Activated CD8-positive, alpha-beta T cell treated with anti-CD3 and anti-CD28 coated beads for 36 hours (primary cell): ENCODE data around the gene TRIO. TPM values are rescaled to one million over a fixed set of nuclear protein-coding genes. Genes with fewer than 3 reads are reported as not detected.

Experiments used
- ATAC-seq: fragments of 200-7000 bp; cut with Tn5 transposase; one replicate; pipeline ENCODE4 v1.10.0; 2021; ENCODE audit warnings: mild to moderate bottlenecking, moderate library complexity
- CTCF ChIA-PET: fragments of 350-600 bp; sonication (Branson Sonifier 250); formaldehyde crosslinking; loops from one replicate; lab custom pipeline; 2021; ENCODE audit warnings: antibody characterized with exemption; lab: Charles Lee
- POLR2A ChIA-PET: fragments of 350-600 bp; sonication (Branson Sonifier 250); formaldehyde crosslinking; loops from one replicate; lab custom pipeline; 2021; ENCODE audit warnings: antibody characterized with exemption; lab: Charles Lee
- DNase-seq: peaks from one replicate; pipeline ENCODE4 v3.0.0-alpha.2; 2020
- H3K27ac Mint-ChIP-seq: one replicate; pipeline ENCODE4 v1.8.0; 2021; ENCODE audit warnings: mild to moderate bottlenecking, mixed read lengths
- H3K27me3 Mint-ChIP-seq: one replicate; pipeline ENCODE4 v1.8.0; 2021; ENCODE audit warnings: mixed read lengths
- H3K36me3 Mint-ChIP-seq: one replicate; pipeline ENCODE4 v1.8.0; 2021; ENCODE audit warnings: low read depth, mixed read lengths
- H3K4me1 Mint-ChIP-seq: one replicate; pipeline ENCODE4 v1.8.0; 2021; ENCODE audit warnings: low read depth, mixed read lengths
- H3K4me3 Mint-ChIP-seq: one replicate; pipeline ENCODE4 v1.8.0; 2021; ENCODE audit warnings: mild to moderate bottlenecking, moderate library complexity, mixed read lengths
- H3K9me3 Mint-ChIP-seq: one replicate; pipeline ENCODE4 v1.8.0; 2021; ENCODE audit warnings: mixed read lengths
- intact Hi-C: fragments of 100-400 bp; cut with micrococcal nuclease; formaldehyde crosslinking; loops from one replicate; pipeline ENCODE4 v1.10.0; 2022
- total RNA-seq, 2 experiments: library from RNA; stranded (reverse); gene quantifications; one replicate each; pipeline ENCODE4 v1.2.3, GENCODE V29; 2021
- TF ChIP-seq, protein P1 (sequence below): fragments of 200-600 bp; IDR thresholded peaks from one replicate; pipeline ENCODE4 v1.8.0; 2022; ENCODE audit warnings: antibody characterized with exemption, mild to moderate bottlenecking

The TRIO gene
- total RNA-seq, 2 experiments from 2014 or later = 11.4 to 11.5 TPM

DNA sequence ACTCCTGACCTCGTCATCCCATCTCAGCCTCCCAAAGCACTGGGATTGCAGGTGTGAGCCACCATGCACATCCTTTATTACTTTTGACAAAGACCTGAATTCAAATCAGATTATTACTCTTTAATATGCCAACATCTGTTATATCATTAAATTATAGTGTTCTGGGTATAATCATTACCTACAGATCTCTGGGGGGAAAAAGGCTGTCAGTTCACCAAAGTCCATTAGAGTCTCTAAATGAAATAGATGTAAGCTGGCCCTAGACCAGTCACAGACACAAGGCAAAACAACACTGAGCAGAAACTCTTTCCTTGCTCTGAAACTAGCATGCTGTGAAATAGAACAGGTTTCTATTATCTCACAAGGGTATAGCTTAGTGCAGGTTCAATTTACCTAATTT is 21.6 kb upstream of the TRIO start:
- H3K4me3 Mint-ChIP-seq = no peak overlapping the region
- intact Hi-C loops = no loop called here
- H3K27me3 Mint-ChIP-seq = no peaks in the 10 kb centered on the region
- ATAC-seq = no peak
- no peaks in the 10 kb centered on the region for H3K9me3 Mint-ChIP-seq
- TF ChIP-seq, protein P1, sequence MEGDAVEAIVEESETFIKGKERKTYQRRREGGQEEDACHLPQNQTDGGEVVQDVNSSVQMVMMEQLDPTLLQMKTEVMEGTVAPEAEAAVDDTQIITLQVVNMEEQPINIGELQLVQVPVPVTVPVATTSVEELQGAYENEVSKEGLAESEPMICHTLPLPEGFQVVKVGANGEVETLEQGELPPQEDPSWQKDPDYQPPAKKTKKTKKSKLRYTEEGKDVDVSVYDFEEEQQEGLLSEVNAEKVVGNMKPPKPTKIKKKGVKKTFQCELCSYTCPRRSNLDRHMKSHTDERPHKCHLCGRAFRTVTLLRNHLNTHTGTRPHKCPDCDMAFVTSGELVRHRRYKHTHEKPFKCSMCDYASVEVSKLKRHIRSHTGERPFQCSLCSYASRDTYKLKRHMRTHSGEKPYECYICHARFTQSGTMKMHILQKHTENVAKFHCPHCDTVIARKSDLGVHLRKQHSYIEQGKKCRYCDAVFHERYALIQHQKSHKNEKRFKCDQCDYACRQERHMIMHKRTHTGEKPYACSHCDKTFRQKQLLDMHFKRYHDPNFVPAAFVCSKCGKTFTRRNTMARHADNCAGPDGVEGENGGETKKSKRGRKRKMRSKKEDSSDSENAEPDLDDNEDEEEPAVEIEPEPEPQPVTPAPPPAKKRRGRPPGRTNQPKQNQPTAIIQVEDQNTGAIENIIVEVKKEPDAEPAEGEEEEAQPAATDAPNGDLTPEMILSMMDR = no peak
- no peak for DNase-seq
- no peaks in the 10 kb centered on the region for H3K4me1 Mint-ChIP-seq
- POLR2A ChIA-PET = interaction anchor here (0.8 kb wide), 1 partner anchor 10 kb away, joined by 3 read pairs; no protein-coding TSS in a partner anchor
- CTCF ChIA-PET = no interaction called here
- no peaks in the 10 kb centered on the region for H3K36me3 Mint-ChIP-seq
- no peak overlapping the region for H3K27ac Mint-ChIP-seq

DNA sequence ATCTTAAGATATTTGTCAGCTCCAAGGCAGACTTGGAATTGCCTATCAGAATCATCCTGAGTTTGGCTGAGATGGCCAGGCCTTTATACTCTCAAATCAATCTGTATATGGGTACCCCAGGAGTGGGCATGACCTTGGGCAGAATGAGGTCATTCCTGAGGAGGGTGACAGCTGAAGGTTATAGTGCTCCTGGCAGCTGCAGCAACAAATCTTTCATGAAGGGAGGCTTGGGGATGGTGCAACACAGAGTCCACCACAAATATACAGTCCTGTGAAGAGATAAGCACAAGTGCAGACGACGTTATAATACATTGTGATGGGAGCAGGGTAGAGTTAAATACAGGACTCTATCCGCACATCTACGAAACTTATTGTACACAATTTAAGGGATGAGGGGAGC is 21.1 kb upstream of the TRIO start:
- TF ChIP-seq, protein P1 = no peak
- Mint-ChIP-seq H3K27ac (no peak overlapping the region), H3K4me1 (no peaks in the 10 kb centered on the region), H3K9me3 (no peaks in the 10 kb centered on the region), H3K36me3 (no peaks in the 10 kb centered on the region), H3K4me3 (no peak overlapping the region), H3K27me3 (no peaks in the 10 kb centered on the region)
- POLR2A ChIA-PET = interaction anchor here (0.8 kb wide), 1 partner anchor 10 kb away, joined by 3 read pairs; no protein-coding TSS in a partner anchor
- CTCF ChIA-PET = no interaction called here
- DNase-seq (no peak), ATAC-seq (no peak)
- intact Hi-C loops = no loop called here

DNA sequence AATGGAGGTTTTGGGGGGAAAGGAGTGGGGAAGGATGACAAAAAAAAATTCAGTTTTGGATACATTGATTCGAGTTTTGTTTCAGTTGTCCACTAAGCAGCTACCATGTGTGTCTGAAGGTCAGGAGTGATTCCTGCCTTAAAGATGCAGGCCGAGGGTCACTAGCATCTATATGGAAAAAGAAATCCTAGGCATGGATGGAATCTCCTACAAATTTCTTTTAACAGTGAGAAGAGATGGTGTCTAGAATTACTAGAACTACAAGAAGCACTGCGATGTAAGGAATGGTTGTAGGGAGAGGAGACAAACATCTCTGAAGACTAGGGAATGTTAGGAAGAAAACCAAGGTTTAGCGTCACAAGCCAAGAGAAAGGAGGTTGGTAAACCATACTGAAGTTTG is 19.6 kb upstream of the TRIO start:
- H3K4me1 Mint-ChIP-seq = no peaks in the 10 kb centered on the region
- ChIA-PET CTCF (no interaction called here), POLR2A (interaction anchor here (0.6 kb wide), 2 partner anchors 18 to 94 kb away, joined by 3 to 4 read pairs; no protein-coding TSS in a partner anchor)
- no peaks in the 10 kb centered on the region for H3K9me3 Mint-ChIP-seq
- ATAC-seq = no peak
- H3K27ac Mint-ChIP-seq = no peak overlapping the region
- intact Hi-C loops = no loop called here
- H3K36me3 Mint-ChIP-seq = no peaks in the 10 kb centered on the region
- DNase-seq = no peak
- no peaks in the 10 kb centered on the region for H3K27me3 Mint-ChIP-seq
- no peak overlapping the region for H3K4me3 Mint-ChIP-seq
- TF ChIP-seq, protein P1 = no peak

DNA sequence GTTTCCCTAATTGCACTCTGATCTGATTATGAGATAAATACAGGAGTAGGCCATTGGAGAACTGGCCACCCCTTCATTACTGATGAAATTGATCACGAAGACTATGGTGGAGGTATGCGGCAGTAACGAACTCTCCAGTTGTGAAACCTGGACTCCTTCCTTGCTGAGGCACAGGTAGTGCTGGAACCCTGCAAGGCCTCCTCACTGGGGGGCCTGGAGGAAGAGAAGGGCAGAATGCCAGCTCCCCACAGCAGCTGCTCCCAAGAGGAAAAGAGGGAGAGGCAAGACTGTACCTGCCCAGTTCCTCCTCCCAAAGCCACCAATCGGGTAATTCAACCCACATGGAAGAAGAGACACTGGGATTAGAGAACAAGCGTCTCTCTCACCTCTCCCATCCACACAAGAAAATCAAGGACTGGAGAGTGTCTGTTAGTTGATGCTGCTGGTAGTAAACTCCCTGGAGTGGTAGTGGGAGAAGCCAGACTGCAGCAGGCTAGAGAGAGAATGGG is 19.1 kb upstream of the TRIO start:
- CTCF ChIA-PET = no interaction called here
- DNase-seq = no peak
- POLR2A ChIA-PET = no interaction called here
- Mint-ChIP-seq H3K27ac (no peak overlapping the region), H3K27me3 (no peaks in the 10 kb centered on the region), H3K36me3 (no peaks in the 10 kb centered on the region), H3K4me3 (no peak overlapping the region), H3K4me1 (no peaks in the 10 kb centered on the region), H3K9me3 (no peaks in the 10 kb centered on the region)
- TF ChIP-seq, protein P1 = no peak
- no peak for ATAC-seq
- intact Hi-C loops = no loop called here

DNA sequence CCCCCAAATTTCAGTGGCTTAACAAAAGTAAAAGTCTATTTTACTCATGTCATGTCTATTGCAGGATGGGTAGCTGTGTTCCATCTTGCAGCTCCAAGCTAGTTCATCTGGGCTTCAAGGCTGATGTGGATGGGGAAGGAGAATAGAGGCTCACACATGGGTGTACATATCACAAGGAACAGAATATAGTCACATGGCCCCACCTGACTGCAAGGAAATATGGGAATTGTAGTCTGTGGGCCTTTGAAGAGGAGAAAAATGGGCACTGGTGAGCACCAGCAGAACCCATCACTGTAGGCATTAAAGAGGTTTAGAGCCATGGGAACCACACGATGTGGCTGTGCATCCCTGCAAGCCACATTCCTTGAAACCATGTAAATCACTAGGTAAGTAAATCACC is 17.9 kb upstream of the TRIO start:
- ChIA-PET CTCF (no interaction called here), POLR2A (no interaction called here)
- no peak for DNase-seq
- Mint-ChIP-seq H3K4me3 (no peak overlapping the region), H3K27me3 (no peaks in the 10 kb centered on the region), H3K9me3 (no peaks in the 10 kb centered on the region), H3K27ac (no peak overlapping the region), H3K36me3 (no peaks in the 10 kb centered on the region), H3K4me1 (no peaks in the 10 kb centered on the region)
- no peak for ATAC-seq
- intact Hi-C loops = no loop called here
- TF ChIP-seq, protein P1 = no peak
